ENCODE results near the gene SYT2. TPM values are rescaled to one million over a fixed set of nuclear protein-coding genes. Genes with fewer than 3 reads are reported as not detected.
"Not testable (repeated sequence)": the region's sequence is repeated elsewhere in the genome, so short reads cannot be mapped to it uniquely, and the experiment has no call there.

Gene SYT2
- polyA plus RNA-seq, 1 donor, result 2.7 TPM

GRCh38 chr1:202545647-202546303 is 164.5 kb downstream of the SYT2 start:
- not testable (repeated sequence) for DNase-seq

- not testable (repeated sequence) for DNase-seq
Measured at GRCh38 chr1:202544766-202545449, 165.3 kb downstream of the SYT2 start.

- DNase-seq, result not testable (repeated sequence)
Measured at GRCh38 chr1:202543537-202543936, 166.7 kb downstream of the SYT2 start.

- DNase-seq, result not testable (repeated sequence)
Measured at GRCh38 chr1:202542415-202542814, 167.8 kb downstream of the SYT2 start.

- DNase-seq, result not testable (repeated sequence)
Measured at GRCh38 chr1:202540858-202541257, 169.4 kb downstream of the SYT2 start.

Other genes starting within 250 kb of the SYT2 start
- 108 TPM for gene KDM5B, start 98.0 kb upstream of the SYT2 start, polyA plus RNA-seq (ENCODE audit: insufficient read length)
- gene PCAT6, start 100.5 kb upstream of the SYT2 start, polyA plus RNA-seq (ENCODE audit: insufficient read length), result 2.9 TPM
- 11.8 TPM for gene RABIF, start 178.7 kb upstream of the SYT2 start, polyA plus RNA-seq (ENCODE audit: insufficient read length)
- gene KLHL12, start 216.8 kb upstream of the SYT2 start, polyA plus RNA-seq (ENCODE audit: insufficient read length), result 46.4 TPM
- gene ADIPOR1, start 247.9 kb upstream of the SYT2 start, polyA plus RNA-seq (ENCODE audit: insufficient read length), result 77.5 TPM

Data from left kidney (tissue), 2 donors.